ENCODE measurements around the gene NCF2.
"Not testable (repeated sequence)": the region's sequence is repeated elsewhere in the genome, so short reads cannot be mapped to it uniquely, and the experiment has no call there.

NCF2 gene, protein sequence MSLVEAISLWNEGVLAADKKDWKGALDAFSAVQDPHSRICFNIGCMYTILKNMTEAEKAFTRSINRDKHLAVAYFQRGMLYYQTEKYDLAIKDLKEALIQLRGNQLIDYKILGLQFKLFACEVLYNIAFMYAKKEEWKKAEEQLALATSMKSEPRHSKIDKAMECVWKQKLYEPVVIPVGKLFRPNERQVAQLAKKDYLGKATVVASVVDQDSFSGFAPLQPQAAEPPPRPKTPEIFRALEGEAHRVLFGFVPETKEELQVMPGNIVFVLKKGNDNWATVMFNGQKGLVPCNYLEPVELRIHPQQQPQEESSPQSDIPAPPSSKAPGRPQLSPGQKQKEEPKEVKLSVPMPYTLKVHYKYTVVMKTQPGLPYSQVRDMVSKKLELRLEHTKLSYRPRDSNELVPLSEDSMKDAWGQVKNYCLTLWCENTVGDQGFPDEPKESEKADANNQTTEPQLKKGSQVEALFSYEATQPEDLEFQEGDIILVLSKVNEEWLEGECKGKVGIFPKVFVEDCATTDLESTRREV

DNA sequence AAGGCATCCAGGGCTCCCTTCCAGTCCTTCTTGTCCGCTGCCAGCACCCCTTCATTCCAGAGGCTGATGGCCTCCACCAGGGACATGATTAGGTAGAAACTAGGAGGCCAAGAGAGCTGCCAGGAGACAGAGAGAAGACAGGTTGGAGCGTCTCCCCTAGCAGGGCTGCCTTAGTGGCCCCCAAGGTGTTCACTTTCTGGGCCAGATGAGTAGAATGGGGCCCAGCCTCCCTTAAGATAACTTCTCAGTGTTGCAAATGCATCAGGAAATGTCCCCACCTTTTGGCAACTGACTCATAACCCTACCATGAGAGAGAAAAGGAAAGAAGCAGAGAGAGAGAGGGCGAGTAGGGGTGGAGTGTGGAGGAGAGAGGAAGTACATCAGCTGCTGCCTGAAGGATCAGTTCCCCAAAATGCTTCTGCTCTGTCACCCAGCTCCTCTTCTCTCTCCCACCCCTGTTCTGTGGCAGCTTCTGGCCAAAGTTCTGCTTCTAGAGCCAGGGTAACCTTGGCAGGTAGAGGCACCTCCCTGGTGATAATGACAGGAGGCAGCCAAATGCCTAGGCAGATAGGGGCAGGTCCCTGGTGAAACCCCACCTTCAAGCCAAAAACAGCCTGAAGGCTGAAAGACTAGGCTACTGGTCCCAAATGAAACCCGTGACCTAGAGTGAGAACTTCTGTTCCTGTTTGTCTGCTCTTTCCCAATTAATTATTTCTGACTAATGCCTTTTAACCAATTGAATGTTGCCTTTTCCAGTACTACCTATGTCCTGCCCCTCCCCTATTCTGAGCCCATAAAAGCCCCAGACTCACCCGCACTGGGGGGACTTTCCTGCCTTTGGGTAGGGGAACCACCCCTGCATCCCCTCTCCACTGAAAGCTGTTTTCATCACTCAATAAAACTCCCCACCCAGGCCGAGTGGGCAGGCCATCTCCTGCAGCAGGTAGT lies at the start of gene NCF2:
TSS of gene NCF2 (minus strand) at position 216 of the 948 bp plus-strand sequence. CDS start at position 86, 130 bp downstream.
- no peak for DNase-seq (ENCODE audit: low spot score)

DNA sequence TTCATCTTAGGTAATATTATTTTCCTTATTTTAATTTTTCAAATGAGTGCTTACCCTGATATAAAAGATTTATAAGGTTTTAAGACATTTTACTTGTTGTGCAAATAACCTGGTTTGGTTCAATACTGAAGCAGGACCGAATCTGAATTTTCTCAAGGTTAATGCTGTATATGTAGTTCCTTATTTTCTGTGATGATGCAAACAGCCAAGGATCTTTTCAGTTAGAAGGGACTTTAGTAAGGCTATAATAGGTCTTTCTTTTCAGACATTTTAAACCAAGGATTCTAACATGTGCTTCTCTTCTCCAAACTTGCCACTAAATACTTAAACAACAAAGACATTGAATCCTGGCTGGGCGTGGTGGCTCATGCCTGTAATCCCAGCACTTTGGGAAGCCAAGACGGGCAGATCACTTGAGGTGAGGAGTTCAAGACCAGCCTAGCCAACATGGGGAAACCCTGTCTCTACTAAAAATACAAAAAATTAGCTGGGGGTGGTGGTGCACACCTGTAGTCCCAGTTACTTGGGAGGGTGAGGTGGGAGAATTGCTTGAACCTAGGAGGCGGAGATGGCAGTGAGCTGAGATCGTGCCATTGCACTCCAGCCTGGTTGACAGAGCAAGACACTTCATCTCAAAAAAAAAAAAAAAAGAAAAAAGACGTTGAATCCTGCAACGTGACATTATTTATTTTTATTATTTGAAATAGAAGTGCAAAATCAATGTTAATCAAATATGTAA lies 48.6 kb upstream of the NCF2 start:
- DNase-seq (ENCODE audit: low spot score): no peak

DNA sequence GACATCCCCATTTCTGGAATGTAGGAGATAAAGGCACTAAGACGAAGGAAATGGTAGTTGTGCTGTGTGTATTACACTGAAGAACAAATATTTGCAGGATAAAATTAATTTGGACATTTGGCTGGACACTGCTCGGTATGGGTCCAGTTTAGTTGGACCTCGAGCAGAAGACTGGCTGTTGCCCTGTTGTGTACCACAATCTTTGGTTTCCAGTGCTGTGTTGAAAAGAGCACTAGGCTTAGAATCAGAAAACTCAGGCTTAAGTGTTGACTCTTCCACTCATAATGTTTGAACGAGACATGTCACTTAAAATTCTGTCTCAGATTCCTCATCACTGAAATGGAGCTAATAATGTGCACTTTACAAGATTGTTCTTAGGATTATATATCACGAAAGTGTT lies 46.5 kb upstream of the NCF2 start:
- peak; percentile 56 for DNase-seq (ENCODE audit: low spot score)

DNA sequence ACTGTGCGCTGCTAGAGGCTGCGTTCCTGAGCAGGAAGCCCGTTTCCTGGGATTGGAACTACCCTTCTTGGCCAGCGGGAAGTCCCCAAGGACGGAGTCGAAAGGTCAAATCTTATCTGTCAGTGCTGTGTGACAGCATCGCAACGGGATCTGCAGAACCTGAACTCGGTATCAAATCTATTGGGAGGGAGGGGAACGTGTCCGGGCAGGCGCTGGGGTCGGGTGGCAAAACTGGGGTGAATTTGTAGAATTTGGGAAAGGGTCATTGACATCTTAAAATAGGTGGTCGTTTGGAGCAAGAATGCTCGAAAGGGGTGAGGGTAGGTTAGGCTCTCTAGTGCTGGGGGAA lies 46.0 kb upstream of the NCF2 start:
- DNase-seq (ENCODE audit: low spot score): no peak

DNA sequence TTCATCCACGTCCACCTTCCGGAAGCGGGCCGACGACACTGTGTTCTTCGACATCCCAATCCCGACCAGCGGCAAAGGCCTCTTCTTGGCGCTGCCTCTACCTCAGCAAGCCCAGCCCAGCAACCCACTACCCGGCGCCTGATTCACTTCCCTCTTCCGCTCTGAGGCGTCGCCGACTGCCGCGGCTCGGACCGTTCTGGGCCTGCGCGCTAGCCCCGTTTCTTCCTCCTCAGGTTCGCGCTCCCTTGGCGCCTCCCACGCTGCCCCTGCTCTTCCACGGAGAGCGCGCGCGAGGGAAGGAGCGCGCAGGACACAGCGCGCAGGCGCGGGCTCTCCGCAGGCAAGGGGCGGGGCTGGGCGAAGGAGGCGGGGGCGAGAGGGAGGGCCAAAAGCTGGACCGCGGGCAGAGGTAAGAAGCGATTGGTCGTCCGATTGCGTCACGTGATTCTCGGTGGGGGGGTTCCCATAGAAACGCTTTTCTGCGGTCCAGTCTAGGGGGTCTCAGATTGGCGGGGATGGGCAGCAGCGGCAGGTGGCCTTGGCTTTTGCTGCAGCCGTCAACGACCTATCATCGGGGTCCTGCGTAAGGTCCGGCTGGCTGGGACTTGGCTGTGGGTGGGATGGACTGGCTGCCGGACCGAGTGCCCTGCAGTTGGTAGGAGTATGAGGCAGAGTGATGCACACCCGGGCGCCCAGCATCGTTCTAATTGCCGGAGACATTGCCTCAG lies 45.5 kb upstream of the NCF2 start, which contains the start of gene ARPC5:
TSS of gene ARPC5 (minus strand) at position 178 of the 728 bp plus-strand sequence. CDS start at position 54, 124 bp downstream.
- peak; percentile 98 for DNase-seq (ENCODE audit: low spot score)

DNA sequence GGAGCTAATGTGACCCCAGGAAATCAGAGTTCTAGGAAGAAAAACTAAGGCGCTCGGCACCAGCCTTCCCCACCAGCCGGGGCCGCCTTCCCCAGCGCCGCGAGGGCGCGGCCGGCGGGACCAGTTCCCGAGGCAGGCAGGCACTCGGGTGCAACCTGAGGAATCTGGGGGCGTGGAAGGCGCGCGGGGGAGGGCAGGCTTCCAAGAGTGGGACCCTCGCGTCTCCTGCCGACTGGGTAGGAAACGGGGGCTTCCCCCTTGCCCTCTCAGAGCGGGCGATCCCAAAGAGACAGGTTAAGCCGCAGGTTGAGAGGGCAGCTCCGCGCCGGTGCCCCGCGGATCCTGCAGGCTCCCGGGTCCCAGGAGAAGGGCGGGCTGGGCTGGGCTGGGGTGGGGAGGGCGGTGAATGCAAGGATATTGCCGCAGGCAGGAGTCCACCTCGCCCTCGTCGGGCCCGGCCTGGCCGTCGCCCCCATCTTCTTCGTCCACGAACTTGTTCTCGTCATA lies 44.9 kb upstream of the NCF2 start:
- DNase-seq (ENCODE audit: low spot score): no peak

DNA sequence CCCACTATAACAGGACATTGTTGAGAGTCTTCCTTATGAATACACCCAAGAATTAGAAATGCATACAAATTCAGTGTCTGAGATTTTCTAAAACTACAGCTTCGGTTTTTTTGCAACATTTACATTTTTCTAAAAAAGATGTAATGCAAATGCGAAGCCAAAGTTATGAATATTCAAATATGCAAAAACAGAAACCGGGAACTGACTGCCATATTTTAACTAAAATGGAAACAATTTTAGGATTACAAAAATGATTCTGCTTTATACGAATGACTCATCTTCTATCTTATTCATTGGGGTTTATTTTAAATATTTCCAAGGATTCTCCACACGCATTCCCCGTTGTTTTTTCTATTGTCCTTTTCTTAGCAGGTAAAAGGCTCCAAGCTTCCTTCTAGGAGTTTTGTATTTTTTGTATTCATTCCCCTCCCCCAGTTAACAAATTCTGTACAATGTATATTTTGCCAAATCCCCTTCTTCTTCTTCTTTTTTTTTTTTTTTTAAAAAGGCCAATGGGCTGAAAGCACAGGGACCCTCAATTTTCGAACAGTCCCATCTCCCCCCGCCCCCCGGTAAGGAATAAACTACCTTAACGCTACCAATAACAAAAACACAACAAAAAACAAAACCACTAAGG lies 44.3 kb upstream of the NCF2 start:
- DNase-seq (ENCODE audit: low spot score): no peak

DNA sequence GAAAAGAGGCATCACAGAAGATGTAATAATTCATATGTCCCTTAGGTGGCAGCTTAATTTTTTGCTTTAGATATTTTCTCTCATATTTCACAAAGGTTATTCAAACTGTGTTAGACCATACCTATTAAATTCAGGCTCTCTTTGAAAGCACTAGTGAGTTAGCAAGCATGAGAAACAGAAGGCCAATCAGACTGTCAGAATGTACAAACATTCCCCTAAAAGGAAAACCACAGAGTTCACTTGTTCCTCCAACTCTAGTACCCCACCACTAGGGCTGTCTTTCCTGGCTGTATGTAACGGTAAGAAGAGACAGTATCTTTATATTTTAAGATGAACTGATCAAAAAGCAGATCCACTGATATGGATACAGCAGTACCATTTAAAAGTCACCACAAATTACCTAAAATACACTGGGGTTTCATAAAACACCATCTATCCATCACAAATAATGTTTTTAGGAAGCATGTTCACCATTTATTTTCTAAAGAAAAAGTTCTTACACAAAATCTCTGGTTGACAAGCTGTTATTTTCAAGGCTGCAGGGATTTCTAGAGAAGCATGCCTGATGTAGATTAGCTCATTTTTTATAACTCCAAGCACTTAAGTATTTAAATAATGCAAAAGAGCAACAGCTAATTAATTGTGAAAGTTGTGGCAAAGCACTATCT lies 43.6 kb upstream of the NCF2 start:
- peak; percentile 74 for DNase-seq (ENCODE audit: low spot score)

DNA sequence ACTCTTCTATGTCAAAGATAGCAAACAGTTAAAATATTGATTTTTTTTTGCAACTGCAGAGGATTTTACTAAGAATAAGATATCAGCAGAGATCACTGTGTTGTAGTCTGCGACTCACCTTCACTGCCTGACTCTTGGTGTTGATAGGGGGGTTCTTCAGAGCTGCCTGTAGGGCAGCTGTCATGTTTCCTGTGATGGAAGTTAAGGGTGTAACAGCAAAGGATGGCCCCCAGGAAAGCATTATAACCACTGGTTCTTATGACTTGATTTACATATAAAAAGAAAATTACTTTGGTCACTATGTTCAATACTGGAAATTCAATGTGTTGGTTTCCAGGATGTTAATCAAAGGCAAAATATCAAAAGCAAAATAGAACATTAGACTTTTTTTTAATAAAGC lies 42.7 kb upstream of the NCF2 start:
- no peak for DNase-seq (ENCODE audit: low spot score)

DNA sequence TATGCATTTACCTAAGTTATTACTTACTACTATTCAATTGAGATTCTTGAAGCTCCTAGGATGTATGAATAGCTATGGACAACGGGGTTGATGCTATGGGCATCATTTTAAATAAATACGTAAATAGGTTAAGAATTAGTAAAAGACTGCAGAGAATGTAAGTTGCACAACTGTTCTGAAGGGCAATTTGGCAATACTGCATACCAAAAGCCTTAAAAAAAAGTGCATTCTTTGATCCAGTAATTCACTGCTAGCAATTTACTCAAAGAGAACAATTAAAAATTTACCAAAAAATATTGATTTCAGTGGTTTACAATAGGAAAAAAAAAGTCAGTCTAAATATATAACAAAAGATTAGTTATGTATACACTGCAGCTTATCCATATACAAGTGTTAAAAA lies 41.9 kb upstream of the NCF2 start:
- DNase-seq (ENCODE audit: low spot score): no peak

DNA sequence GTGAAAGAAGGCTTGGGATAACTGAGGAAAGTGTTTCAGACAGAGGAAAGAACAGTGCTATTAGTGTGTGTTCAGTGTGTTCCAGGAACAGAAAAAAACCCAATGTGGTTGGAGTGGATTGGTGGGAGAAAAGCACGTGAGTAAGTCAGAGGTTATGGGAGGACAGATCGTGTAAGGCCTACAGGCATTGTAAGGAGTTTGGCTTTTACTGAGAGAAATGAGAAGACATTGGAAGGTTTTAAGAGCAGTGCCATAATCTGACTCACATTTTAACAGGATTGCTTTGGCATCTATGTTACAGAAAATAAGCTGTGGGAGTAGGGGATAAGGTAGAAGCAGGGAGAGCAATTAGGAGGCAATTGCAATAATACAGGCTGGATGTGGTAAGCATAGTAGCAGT lies 40.5 kb upstream of the NCF2 start:
- no peak for DNase-seq (ENCODE audit: low spot score)

DNA sequence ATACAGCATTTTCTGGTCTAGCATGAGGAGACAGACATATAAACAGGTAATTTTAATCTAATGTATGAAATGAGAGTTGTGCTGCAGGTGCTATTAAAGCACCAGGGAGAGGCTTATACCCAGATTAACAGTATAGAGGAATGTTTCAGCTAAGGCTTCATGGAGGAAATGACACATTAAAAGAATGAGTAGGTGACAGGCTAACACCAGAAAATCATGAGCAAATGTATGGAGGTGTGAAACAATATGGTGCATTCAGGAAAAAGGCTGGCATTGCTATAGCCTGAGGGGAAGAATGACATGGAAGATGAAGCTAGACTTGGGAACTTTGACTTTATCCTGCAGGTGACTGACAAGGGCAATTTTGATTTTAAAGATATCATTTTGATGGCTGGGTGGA lies 38.3 kb upstream of the NCF2 start:
- DNase-seq (ENCODE audit: low spot score): no peak

DNA sequence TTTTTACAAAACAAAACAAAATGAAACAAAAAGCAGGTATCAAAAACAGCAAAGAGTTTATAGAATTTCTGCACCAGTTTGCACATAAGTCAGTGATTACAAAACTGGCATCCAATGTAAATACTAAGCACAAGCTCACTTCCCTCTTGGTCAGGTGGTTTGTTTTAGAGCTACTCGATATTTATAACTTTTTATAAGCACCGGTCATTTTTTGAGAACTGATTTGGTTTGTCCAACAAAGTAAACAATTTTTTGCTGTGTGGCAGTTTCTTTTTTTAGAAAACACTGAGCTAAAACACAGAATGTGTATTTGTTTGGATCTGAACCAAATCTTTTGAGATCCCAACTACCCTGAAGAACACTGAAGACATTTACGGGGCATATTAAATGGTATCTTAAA lies 36.0 kb upstream of the NCF2 start:
- not testable (repeated sequence) for DNase-seq (ENCODE audit: low spot score)

DNA sequence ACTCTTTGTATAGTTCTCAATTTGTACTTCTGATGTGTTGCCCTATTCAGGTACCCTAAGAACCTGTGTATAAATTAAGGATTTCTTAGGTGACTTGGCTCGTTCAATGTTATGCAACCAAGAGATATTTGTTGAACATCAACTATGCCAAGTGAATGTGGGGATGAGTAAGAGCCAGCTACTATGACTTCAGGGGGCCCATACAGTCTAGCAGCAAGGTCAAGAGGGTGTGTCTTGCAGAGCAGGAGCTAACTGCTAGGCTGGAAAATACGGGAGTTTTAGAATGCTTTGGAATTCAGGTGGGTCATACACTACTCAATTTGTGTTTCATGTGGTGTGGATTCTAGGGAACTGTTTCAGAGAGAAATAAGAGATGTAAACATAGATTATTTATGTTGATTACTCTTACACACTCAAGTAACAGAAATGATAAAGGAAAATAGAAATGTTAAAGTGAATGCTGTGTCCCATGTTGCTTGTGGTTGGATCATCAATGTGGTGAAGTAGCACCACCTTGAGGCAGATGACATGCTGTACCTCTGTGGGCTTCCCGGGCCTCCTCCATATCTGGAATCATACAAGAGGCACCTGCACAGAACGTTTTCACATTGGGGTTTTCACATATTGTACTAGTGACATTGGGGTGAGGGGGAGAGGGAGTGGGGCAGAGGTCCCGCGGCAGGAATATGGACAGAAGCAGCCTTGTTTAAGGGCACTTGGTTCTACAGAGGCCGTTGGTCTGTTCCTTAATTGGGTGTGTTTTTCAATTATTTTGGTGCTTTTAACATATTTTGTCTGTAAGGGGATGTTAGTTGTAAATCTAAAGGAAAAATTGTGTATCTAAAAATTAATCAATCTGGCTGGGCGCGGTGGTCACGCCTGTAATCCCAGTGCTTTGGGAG lies 32.9 kb upstream of the NCF2 start:
- DNase-seq (ENCODE audit: low spot score): peak; percentile 86

DNA sequence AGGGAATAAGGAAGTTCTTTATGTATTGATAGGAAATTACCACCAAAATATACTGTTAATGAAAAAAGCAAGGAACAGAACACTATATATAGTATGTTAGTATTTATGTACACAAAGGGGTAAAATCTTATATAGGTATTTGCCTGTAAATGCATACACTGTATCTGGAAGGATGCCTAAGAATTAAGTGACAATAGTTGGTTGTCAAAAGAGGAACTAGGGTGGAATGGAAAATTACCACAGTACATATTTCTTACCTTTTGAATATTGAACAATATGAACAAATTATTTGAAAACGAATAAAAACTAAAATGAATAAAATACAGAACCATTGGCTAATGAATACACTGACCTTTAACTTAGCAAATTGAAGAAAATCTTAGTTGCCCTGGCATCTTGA lies 31.8 kb upstream of the NCF2 start:
- no peak for DNase-seq (ENCODE audit: low spot score)

DNA sequence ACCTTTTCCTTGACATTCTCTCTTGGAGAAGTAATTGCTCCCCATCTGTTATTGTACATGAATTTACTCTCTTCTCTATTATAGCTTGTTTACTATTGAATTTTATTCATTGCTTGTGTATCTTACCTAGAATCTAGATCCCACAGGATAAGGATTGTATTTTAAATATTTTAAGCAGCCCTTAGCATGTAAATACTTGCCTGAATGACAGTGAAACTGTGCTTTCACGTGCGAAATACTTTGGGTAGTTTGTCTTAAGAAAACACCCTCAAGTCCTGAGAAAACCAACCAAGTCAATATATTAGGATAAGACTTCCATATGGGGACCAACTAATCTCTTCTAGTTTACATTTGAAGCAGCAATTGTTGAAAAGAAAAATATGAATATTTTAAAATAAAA lies 30.1 kb upstream of the NCF2 start:
- no peak for DNase-seq (ENCODE audit: low spot score)

DNA sequence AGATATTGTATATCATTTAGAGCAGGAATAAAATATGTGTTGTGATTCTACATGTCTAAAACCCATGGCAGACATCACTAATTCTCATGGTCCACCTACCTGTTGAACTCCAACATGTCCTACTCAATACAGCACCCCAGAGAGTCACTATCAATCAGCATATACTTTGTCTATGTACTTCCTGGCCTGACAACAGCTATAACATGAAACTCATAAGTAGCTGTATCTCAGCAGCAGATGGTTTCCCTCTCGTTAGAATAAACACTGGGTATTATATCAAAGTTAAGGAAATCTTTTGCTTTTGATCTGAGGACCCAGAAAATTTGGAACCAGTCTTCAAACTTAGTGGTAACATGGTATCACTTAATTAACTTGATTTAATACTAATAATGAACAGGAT lies 29.5 kb upstream of the NCF2 start:
- no peak for DNase-seq (ENCODE audit: low spot score)

DNA sequence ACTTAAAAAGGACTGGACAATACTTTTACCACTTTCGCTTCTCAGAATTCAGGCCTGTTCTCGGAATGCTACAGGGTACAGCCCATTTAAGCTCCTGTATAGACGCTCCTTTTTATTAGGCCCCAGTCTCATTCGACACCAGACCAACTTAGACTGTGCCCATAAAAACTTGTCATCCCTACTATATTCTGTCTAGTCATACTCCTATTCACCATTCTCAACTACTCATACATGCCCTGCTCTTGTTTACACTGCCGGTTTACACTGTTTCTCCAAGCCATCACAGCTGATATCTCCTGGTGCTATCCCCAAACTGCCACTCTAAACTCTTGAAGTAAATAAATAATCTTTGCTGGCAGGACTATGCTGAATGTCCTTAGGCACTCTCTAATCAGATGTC lies 27.9 kb upstream of the NCF2 start:
- not testable (repeated sequence) for DNase-seq (ENCODE audit: low spot score)

DNA sequence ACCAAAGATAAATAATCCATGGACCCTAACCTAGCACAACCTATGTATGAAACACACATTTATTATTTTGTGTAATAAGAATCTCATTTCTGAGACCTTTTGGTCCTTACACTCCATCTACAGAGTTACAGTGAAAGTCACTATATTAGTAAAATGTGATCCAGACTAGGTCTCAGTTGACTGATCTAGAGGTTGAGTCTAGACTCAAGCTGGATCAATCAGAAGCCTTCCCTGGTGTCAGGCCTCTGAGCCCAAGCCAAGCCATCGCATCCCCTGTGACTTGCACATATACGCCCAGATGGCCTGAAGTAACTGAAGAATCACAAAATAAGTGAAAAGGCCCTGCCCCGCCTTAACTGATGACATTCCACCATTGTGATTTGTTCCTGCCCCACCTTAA lies 22.7 kb upstream of the NCF2 start:
- not testable (repeated sequence) for DNase-seq (ENCODE audit: low spot score)

Data from cerebellar cortex (tissue), 1 donor.